OCI-M2 (cell line): ENCODE data around the gene AMPD3.

Source experiments
- DNase-seq: peaks from one replicate; lab custom pipeline; 2025; ENCODE audit not compliant: unreplicated experiment; lab: John Stamatoyannopoulos, UW

The AMPD3 gene

GRCh38 chr11:10486161-10486840 lies 31.2 kb downstream of the AMPD3 start:
- no peak for DNase-seq

- no peak for DNase-seq
These were observed 32.1 kb downstream of the AMPD3 start for GRCh38 chr11:10487002-10487647.

- no peak for DNase-seq
These were observed 33.3 kb downstream of the AMPD3 start for GRCh38 chr11:10488121-10488933.

- no peak for DNase-seq
These were observed 34.0 kb downstream of the AMPD3 start for GRCh38 chr11:10488934-10489691.

- no peak for DNase-seq
These were observed 35.0 kb downstream of the AMPD3 start for GRCh38 chr11:10490032-10490397.

- DNase-seq, result no peak
These were observed 35.6 kb downstream of the AMPD3 start for GRCh38 chr11:10490398-10491241.

GRCh38 chr11:10492084-10492483 lies 37.0 kb downstream of the AMPD3 start:
- DNase-seq, result no peak

GRCh38 chr11:10493041-10493663 lies 38.1 kb downstream of the AMPD3 start:
- no peak for DNase-seq

- DNase-seq, result no peak
These were observed 39.8 kb downstream of the AMPD3 start for GRCh38 chr11:10494636-10495463.

GRCh38 chr11:10495464-10495786 lies 40.4 kb downstream of the AMPD3 start:
- no peak for DNase-seq

GRCh38 chr11:10496296-10496936 lies 41.4 kb downstream of the AMPD3 start:
- no peak for DNase-seq

GRCh38 chr11:10497371-10498021 lies 42.4 kb downstream of the AMPD3 start:
- no peak for DNase-seq

- no peak for DNase-seq
These were observed 42.9 kb downstream of the AMPD3 start for GRCh38 chr11:10498022-10498400.

- no peak for DNase-seq
These were observed 43.6 kb downstream of the AMPD3 start for GRCh38 chr11:10498426-10499250.

GRCh38 chr11:10499452-10499851 lies 44.4 kb downstream of the AMPD3 start:
- no peak for DNase-seq

GRCh38 chr11:10499874-10500601 lies 45.0 kb downstream of the AMPD3 start:
- no peak for DNase-seq
